Amniotic stem cell (primary cell): ENCODE measurements around the gene PCSK6.

ENCODE experiments used
- DNase-seq: peaks from one replicate; lab custom pipeline; 2025; lab: John Stamatoyannopoulos, UW

PCSK6 gene

DNA sequence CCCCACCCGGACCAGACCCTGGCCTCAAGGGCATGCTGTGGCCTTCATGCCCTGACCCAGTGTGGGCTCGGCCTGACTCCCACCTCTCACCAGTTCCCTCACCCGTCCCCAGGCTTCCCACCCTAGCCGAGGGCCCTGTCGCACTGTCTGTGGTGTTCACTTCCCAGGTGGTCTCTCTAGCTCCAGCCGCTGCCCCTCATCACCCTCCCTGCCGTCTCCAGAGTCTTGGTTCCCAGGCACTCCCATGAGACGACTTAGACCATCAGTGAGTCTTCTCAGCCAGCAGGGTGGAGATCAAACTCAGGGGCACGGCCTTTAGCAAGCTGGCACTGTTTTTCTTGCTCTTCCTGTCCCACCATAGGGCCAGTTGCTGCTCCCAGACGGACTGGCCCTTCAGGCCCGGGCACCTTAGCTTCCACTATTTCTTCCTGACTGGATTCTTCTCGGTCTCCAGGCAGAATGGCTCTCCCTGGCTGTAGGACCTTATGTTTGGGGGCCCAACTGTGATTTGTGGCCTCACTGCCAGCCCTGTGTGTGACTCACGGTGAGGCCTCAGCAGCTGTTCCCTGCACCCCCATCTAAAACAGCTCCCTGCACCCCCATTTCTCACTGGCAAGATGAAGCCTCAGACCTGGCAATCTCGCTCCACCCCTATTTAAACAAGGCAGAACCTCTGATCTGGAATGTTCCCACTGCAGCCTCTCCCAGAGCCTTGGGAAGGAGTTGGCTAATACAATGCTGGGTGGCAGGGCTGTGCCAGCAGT lies 9.4 kb upstream of the PCSK6 start:
- no peak for DNase-seq

DNA sequence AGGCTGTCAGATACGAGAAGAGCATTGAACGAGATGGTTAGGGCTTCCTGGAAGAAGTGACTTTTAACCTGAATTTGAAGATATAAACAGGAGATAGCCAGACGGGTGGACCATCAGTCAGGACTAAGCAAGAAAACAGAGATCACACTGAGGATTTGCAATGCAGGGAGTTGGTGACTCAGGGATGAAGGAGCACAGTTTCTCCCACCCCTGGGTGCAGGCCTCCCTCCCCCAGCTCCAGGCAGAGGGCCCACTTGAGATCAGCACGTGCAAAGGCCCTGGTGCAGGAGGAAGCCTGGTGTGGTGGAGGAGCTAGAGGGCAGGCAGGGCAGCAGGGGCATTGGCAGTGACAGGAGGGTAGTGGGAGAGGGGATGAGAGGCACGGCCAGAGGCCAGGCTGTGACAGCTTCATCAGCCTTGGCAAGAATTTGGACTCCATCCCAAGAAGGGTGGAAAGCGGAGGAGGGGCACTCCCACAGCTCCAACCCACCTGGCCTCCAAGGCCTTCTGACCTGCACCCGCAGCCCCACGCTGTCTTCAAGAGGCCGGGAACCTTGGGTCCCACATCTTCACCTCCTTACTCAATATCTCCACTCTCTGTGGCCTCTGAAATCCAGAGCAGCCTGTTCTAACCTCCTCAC lies 8.7 kb upstream of the PCSK6 start:
- no peak for DNase-seq

- DNase-seq: no peak
Measured at GRCh38 chr15:101497484-101498034, 8.1 kb upstream of the PCSK6 start.

GRCh38 chr15:101497017-101497416 lies 7.5 kb upstream of the PCSK6 start:
- no peak for DNase-seq

DNA sequence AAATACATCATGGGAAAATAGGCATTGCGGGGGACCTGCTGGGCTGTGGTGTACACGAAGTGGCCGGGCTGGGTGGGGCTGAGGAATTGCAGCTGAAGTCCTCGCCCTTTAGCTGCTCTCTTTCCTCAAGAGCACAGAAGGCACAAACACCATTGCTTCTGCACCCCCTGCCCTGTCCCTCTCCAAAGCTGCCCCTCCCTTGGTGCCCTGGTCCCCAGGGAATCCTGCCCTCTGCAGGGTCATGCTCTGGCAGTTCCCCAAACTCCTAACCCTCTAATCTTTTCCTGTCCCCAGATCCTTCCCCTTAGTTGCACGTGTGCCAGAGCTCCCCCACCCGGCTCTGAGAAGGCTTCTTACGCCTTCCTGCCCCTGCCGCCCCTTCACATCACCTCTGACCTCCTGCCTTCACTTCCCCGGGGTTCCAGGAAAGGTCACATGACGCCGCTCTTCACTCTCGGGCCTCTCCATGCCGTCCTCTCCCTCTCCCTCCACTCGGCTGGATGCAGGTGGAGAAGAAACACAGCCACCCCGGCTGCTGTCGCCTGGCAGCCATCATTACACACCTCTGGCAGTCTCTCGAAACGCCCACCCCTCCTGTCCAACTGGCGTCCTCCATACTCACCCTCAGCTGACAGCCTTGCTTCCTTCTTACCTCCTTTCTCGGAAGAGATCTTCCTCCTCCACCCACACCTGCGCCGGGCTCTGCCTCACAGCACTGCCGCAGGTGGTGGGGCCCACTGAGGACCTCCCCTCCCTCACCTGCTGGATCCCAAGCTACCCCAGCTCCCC lies 6.9 kb upstream of the PCSK6 start:
- no peak for DNase-seq

DNA sequence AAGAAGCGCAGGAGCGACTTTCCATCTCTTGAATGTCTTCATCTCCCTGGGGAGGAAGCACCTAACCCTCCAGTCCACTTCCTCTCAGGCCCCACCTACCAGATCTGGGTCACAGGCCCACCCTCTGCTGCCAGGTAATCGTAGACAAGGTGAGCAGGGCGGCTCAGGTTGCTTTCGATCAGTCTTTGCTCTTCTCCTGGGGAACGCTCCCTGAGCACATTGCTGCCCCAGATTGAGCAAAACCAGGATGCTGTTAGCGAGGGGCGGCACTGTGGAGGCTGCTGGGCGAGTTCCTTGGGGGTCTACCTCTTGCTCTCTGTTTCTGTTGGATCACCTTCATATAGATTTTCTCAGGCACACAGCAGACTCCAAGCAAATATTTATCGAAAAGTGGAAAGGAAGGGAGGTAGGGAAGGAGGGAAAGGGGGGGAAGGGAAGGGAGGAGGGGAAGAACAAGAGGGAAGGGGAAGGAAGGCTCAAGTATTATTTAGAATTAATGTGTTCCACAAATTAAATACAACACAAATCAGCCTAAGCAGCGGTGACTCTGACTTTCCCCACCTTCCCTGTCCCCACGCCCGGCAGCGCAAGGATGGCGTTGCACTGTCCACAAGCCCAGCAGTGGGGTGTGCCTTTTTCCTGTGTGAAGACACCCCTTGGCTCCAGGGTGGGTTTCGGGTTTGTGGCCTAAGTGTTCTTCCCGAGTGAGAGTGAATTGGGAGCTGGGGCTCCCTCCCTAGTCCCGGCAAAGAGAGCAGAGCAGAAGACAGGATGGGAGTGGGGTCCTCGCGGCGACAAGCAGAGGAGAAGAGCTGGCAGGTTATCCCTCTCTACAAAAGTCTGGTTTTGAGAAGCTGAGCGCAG lies 6.1 kb upstream of the PCSK6 start:
- DNase-seq: no peak

- DNase-seq: no peak
Measured at GRCh38 chr15:101494251-101494796, 4.8 kb upstream of the PCSK6 start.

DNA sequence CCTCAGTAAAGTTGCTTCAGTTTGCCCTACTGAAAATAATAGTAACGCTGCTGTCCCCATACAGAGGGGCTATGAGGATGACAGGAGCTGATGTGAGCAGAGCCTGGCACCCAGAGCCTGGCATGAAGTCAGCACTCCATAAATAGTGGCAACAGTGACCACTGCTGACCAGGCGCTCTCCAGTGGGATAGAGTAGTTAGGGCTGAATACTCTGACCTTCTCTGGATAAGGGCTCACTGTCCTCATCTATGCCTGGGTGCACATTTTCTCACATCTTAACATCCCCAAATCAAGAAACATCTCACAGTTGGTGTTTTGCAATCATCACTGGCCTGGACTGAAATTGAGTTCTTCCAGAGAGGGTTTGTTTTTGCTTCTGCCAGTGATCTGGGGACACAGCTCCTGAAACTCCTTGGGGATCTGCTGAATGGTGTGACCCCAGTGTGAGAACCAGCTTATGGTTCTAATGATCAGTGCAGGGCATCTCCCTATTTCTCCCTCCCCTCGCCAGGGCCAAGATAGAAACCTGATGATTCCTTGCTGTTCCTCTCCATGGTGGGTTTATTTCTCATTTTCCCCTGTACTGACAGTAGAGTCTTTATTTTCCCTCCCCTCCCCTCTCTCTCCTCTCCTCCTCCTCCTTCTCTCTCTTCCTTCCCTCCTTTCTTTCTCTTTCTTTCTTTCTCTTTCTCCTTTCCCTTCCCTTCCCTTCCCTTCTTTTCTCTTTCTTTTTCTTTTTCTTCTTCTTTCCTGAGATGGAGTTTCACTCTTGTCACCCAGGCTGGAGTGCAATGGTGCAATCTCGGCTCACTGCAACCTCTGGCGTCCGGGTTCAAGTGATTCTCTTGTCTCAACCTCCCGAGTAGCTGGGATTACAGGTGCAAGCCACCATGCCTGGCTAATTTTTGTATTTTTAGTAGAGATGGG lies 3.5 kb upstream of the PCSK6 start:
- no peak for DNase-seq

DNA sequence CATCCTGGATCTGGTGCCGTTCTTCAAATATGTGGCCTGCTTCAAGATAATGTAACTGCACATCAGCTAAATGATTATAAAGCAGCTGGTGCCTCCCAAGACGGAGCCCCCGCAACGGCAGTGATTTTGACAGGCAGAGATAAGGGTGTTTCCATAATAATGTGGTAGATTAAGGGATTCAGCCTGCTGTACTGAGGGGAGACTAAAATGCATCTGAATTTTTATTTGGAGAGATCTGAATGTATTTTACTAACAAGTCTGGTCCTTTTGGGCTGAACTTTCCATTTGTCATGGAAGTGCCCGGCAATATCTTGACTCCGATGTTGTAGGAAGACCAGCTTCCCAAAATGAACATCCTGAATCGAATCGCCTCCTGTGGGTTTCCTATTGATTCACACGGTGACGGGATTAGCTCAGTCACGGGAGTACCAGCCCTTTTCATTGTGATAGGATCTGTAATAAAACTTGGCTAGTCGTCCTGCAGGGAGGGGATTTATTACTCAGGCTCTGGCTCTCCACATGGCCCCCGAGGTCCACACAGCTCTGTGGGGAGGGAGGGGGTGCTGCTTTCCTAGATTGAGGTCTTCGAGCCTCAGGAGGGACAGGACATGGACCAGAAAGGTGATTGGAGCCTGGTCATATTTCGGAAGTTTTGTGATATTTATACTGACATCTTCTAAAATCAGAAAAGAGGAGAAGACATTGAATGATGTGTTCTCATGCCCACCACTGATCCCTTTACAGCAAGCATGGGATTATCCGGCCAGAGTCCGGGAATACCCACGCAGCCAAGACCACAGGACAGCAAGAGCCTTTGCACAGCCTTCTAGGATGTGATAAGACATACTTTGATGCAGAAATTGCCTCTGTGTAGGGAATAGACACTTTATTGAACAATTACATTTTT lies 2.5 kb upstream of the PCSK6 start:
- no peak for DNase-seq

DNA sequence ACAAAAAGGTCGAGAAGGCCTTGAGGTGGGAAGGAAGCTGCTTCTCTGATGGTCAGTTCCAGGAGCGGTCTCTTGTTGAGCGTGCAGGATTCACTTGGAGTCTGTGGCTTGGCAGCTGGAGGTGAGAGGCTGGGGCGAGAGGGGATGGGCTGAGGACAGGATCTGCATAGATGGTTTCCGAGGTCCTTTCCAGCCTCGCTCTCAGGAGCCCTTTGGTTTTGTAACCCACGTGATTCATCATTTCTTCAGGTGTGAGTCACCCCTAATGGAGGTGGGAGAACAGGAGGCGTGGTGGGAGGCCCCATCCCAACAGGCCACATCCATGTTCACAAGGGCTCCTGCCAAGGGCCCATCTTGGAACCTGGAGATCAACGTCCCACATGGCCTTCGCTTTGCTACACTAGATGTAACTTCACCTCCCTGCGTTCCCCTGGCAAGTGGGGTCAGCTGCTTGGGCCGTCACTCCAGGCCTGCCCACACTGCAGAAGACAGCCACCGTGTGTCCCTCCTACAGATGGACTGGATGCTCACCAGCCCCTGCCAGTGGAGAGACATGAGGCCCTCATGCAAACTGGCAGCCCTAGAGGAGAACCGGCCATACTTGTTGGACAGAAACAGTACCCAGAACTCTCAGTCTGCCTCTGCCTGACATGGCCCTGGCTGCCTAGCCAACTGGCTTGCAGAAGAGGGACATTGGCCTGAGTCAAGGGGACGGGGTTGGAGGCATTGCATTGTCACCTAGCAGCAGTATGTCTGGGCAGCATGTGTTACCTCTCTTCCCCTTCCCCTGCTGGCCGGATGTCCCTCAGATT lies 1.6 kb upstream of the PCSK6 start:
- DNase-seq: no peak

- no peak for DNase-seq
Measured at GRCh38 chr15:101490408-101490891, 943 bp upstream of the PCSK6 start.

DNA sequence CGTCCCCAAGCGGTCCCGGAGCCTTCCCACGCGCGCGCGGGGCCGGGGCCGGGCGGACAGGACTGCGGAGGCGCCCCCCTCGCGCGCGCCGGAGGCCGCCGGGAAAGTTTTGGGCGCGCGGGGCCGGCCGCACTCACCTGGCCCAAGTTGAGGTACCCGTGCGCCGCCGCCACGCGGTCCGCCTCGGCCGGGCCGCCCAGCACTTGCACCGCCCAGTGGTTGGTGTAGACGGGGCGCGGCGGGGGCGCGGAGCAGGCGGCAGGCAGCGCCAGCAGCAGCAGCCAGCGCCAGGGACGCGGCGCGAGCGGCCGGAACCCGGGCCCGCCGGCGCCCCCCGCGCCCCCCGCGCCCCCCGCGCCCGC lies 289 bp downstream of the PCSK6 start:
- no peak for DNase-seq

DNA sequence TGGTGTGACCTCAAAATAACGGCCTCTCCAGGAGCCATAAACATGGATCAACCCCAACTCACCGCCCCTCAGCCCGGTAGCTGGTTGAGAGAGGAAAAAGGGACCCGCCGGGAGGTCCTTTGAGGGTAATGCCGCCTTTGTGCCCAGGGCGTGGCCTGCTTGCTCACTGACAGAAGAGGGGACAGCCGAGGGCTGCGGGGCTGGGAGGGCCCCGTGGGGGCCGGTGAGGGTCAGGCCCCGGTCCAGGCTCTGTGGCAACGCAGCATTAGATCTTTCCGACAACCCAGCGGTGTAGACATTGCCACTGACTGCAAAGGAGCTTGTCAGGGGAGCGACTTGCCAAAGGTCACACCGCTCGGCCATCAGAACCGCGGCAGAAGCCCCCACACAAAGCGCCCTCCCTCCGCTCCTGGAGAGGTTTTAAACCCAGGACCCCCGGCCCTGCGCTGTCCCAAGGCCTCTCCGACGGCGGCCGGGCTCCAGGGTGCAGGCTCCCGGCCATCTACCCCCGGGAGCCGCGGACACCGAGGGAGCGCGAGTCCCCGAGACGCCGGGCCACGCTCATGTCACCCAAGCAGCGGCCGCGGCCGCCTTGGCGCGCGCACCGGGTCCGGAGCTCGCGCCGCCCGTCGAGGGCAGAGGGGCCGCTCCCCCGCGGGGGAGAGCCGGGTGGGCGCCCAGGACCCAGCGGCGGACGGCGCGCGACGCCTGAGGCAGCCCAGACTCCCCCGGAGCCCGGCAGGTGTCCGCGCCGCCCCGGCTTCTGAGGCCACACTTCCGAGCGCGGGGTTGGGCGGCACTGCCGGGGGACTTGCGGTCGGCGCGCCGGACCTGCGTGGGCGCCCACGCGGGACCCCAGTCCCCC lies 975 bp downstream of the PCSK6 start:
- DNase-seq: no peak

GRCh38 chr15:101486696-101487459 lies 2.6 kb downstream of the PCSK6 start:
- no peak for DNase-seq

GRCh38 chr15:101483462-101483861 lies 6.0 kb downstream of the PCSK6 start:
- DNase-seq: no peak

GRCh38 chr15:101482526-101483371 lies 6.8 kb downstream of the PCSK6 start:
- no peak for DNase-seq
